ENCODE data around the gene DPP10.
A peak's percentile ranks its signal among the peaks of the same experiment; 100 is the strongest.

DPP10 gene

GRCh38 chr2:115190459-115190858 lies 748.0 kb downstream of the DPP10 start:
- no peak overlapping the region for H2AFZ ChIP-seq (ENCODE audit: insufficient read depth, low read length, poor library complexity)

GRCh38 chr2:115194623-115195022 lies 752.2 kb downstream of the DPP10 start:
- DNase-seq = peak in 1 of 2 donors; percentile 6
- H3K9me3 ChIP-seq (ENCODE audit: insufficient read depth, low read depth, low read length) = peaks cover under 1% of the 10 kb centered on the region
- no peaks in the 10 kb centered on the region for H3K79me2 ChIP-seq (ENCODE audit: control insufficient read depth, insufficient read depth, low read length, poor library complexity)
- no peak overlapping the region for H3K23ac ChIP-seq (ENCODE audit: low read length)
- H4K8ac ChIP-seq (ENCODE audit: low read depth, low read length) = no peak overlapping the region
- H3K79me1 ChIP-seq (ENCODE audit: low read length) = no peaks in the 10 kb centered on the region
- no peak overlapping the region for H4K12ac ChIP-seq (ENCODE audit: low read depth, low read length)
- no peak overlapping the region for H4K91ac ChIP-seq (ENCODE audit: low read depth, low read length)
- no peaks in the 10 kb centered on the region for H3K27me3 ChIP-seq (ENCODE audit: insufficient read depth, low read length)
- no peak overlapping the region for H3K4me2 ChIP-seq (ENCODE audit: low read length)
- H2BK120ac ChIP-seq (ENCODE audit: insufficient read depth, low read length, poor library complexity) = no peak overlapping the region
- H3K18ac ChIP-seq (ENCODE audit: low read length) = no peak overlapping the region
- no peak overlapping the region for H2BK12ac ChIP-seq (ENCODE audit: low read length)
- no peaks in the 10 kb centered on the region for H3K4me1 ChIP-seq (ENCODE audit: control insufficient read depth in 1 of 2, insufficient read depth in 2 of 2, low read length in 2 of 2)
- no peak overlapping the region for H3K4ac ChIP-seq (ENCODE audit: low read depth, low read length)
- no CpG with 5 or more reads among the region's 6 CpGs for WGBS (ENCODE audit: extremely low coverage, insufficient coverage, insufficient read length)
- no peak overlapping the region for H3K27ac ChIP-seq (ENCODE audit: low read depth, low read length)
- H2AFZ ChIP-seq (ENCODE audit: insufficient read depth, low read length, poor library complexity) = no peak overlapping the region
- no peak overlapping the region for H3K14ac ChIP-seq (ENCODE audit: low read length)
- H3K9ac ChIP-seq (ENCODE audit: low read length) = no peak overlapping the region
- no peak overlapping the region for H2AK5ac ChIP-seq (ENCODE audit: low read length)
- no peak overlapping the region for H3K4me3 ChIP-seq (ENCODE audit: low read depth, low read length)
- no peaks in the 10 kb centered on the region for H3K36me3 ChIP-seq (ENCODE audit: control insufficient read depth in 1 of 2, insufficient read depth in 2 of 2, low read length in 2 of 2)
- no peak overlapping the region for H2BK5ac ChIP-seq (ENCODE audit: low read depth, low read length, poor library complexity)

More at GRCh38 chr2:115190459-115190858, 748.0 kb downstream of the DPP10 start:
- Histone ChIP-seq H2BK120ac (ENCODE audit: insufficient read depth, low read length, poor library complexity) (no peak overlapping the region), H3K36me3 (ENCODE audit: control insufficient read depth in 1 of 2, insufficient read depth in 2 of 2, low read length in 2 of 2) (no peaks in the 10 kb centered on the region), H3K14ac (ENCODE audit: low read length) (no peak overlapping the region), H4K91ac (ENCODE audit: low read depth, low read length) (no peak overlapping the region), H3K9ac (ENCODE audit: low read length) (no peak overlapping the region), H3K4me2 (ENCODE audit: low read length) (no peak overlapping the region), H3K18ac (ENCODE audit: low read length) (no peak overlapping the region), H3K9me3 (ENCODE audit: insufficient read depth, low read depth, low read length) (peaks cover 2% of the 10 kb centered on the region), H2BK12ac (ENCODE audit: low read length) (no peak overlapping the region), H3K4ac (ENCODE audit: low read depth, low read length) (no peak overlapping the region), H3K23ac (ENCODE audit: low read length) (no peak overlapping the region), H3K27me3 (ENCODE audit: insufficient read depth, low read length) (no peaks in the 10 kb centered on the region), H3K27ac (ENCODE audit: low read depth, low read length) (no peak overlapping the region), H3K4me3 (ENCODE audit: low read depth, low read length) (no peak overlapping the region), H4K8ac (ENCODE audit: low read depth, low read length) (no peak overlapping the region), H4K12ac (ENCODE audit: low read depth, low read length) (no peak overlapping the region), H2AK5ac (ENCODE audit: low read length) (no peak overlapping the region), H3K4me1 (ENCODE audit: control insufficient read depth in 1 of 2, insufficient read depth in 2 of 2, low read length in 2 of 2) (no peaks in the 10 kb centered on the region), H3K79me1 (ENCODE audit: low read length) (no peaks in the 10 kb centered on the region), H2BK5ac (ENCODE audit: low read depth, low read length, poor library complexity) (no peak overlapping the region), H3K79me2 (ENCODE audit: control insufficient read depth, insufficient read depth, low read length, poor library complexity) (no peaks in the 10 kb centered on the region)
- no peak for DNase-seq
- no CpG with 5 or more reads among the region's 13 CpGs for WGBS (ENCODE audit: extremely low coverage, insufficient coverage, insufficient read length)

- Histone ChIP-seq H4K91ac (ENCODE audit: low read depth, low read length) (no peak overlapping the region), H4K12ac (ENCODE audit: low read depth, low read length) (no peak overlapping the region), H3K4me1 (ENCODE audit: control insufficient read depth in 1 of 2, insufficient read depth in 2 of 2, low read length in 2 of 2) (no peaks in the 10 kb centered on the region), H3K9ac (ENCODE audit: low read length) (no peak overlapping the region), H3K36me3 (ENCODE audit: control insufficient read depth in 1 of 2, insufficient read depth in 2 of 2, low read length in 2 of 2) (no peaks in the 10 kb centered on the region), H2AFZ (ENCODE audit: insufficient read depth, low read length, poor library complexity) (no peak overlapping the region), H3K18ac (ENCODE audit: low read length) (no peak overlapping the region), H3K14ac (ENCODE audit: low read length) (no peak overlapping the region), H3K27ac (ENCODE audit: low read depth, low read length) (no peak overlapping the region), H2AK5ac (ENCODE audit: low read length) (no peak overlapping the region), H3K4ac (ENCODE audit: low read depth, low read length) (no peak overlapping the region), H3K27me3 (ENCODE audit: insufficient read depth, low read length) (no peaks in the 10 kb centered on the region), H3K4me2 (ENCODE audit: low read length) (no peak overlapping the region), H2BK120ac (ENCODE audit: insufficient read depth, low read length, poor library complexity) (no peak overlapping the region), H3K9me3 (ENCODE audit: insufficient read depth, low read depth, low read length) (no peaks in the 10 kb centered on the region), H3K79me2 (ENCODE audit: control insufficient read depth, insufficient read depth, low read length, poor library complexity) (no peaks in the 10 kb centered on the region), H3K4me3 (ENCODE audit: low read depth, low read length) (no peak overlapping the region), H3K23ac (ENCODE audit: low read length) (no peak overlapping the region), H3K79me1 (ENCODE audit: low read length) (no peaks in the 10 kb centered on the region), H2BK12ac (ENCODE audit: low read length) (no peak overlapping the region), H4K8ac (ENCODE audit: low read depth, low read length) (no peak overlapping the region), H2BK5ac (ENCODE audit: low read depth, low read length, poor library complexity) (no peak overlapping the region)
- no peak for DNase-seq
Measured at GRCh38 chr2:115196587-115196986, 754.1 kb downstream of the DPP10 start.

GRCh38 chr2:115199966-115200365 lies 757.5 kb downstream of the DPP10 start:
- no peak overlapping the region for H3K18ac ChIP-seq (ENCODE audit: low read length)
- no peak overlapping the region for H2BK120ac ChIP-seq (ENCODE audit: insufficient read depth, low read length, poor library complexity)
- no peak overlapping the region for H3K4me2 ChIP-seq (ENCODE audit: low read length)
- no peak overlapping the region for H4K8ac ChIP-seq (ENCODE audit: low read depth, low read length)
- H3K9me3 ChIP-seq (ENCODE audit: insufficient read depth, low read depth, low read length) = no peaks in the 10 kb centered on the region
- H3K23ac ChIP-seq (ENCODE audit: low read length) = no peak overlapping the region
- H3K4ac ChIP-seq (ENCODE audit: low read depth, low read length) = no peak overlapping the region
- H2AK5ac ChIP-seq (ENCODE audit: low read length) = no peak overlapping the region
- H3K14ac ChIP-seq (ENCODE audit: low read length) = no peak overlapping the region
- no peaks in the 10 kb centered on the region for H3K4me1 ChIP-seq (ENCODE audit: control insufficient read depth in 1 of 2, insufficient read depth in 2 of 2, low read length in 2 of 2)
- no peak overlapping the region for H3K9ac ChIP-seq (ENCODE audit: low read length)
- no peak overlapping the region for H3K27ac ChIP-seq (ENCODE audit: low read depth, low read length)
- no peaks in the 10 kb centered on the region for H3K79me1 ChIP-seq (ENCODE audit: low read length)
- no peak for DNase-seq
- no CpG with 5 or more reads among the region's 4 CpGs for WGBS (ENCODE audit: extremely low coverage, insufficient coverage, insufficient read length)
- no peak overlapping the region for H2AFZ ChIP-seq (ENCODE audit: insufficient read depth, low read length, poor library complexity)
- no peaks in the 10 kb centered on the region for H3K27me3 ChIP-seq (ENCODE audit: insufficient read depth, low read length)
- no peak overlapping the region for H4K91ac ChIP-seq (ENCODE audit: low read depth, low read length)
- no peaks in the 10 kb centered on the region for H3K79me2 ChIP-seq (ENCODE audit: control insufficient read depth, insufficient read depth, low read length, poor library complexity)
- no peak overlapping the region for H2BK5ac ChIP-seq (ENCODE audit: low read depth, low read length, poor library complexity)
- H3K36me3 ChIP-seq (ENCODE audit: control insufficient read depth in 1 of 2, insufficient read depth in 2 of 2, low read length in 2 of 2) = no peaks in the 10 kb centered on the region
- no peak overlapping the region for H3K4me3 ChIP-seq (ENCODE audit: low read depth, low read length)
- no peak overlapping the region for H4K12ac ChIP-seq (ENCODE audit: low read depth, low read length)
- no peak overlapping the region for H2BK12ac ChIP-seq (ENCODE audit: low read length)
